GM18861 (cell line): ENCODE results near the gene FAM107A.

ENCODE experiments used
- ATAC-seq: cut with Tn5 transposase; IDR thresholded peaks from one replicate; pipeline ENCODE4 v1.9.1; 2021; ENCODE audit not compliant: unreplicated experiment

Gene FAM107A

GRCh38 chr3:58520403-58521335 lies 56.5 kb downstream of the FAM107A start:
- ATAC-seq: no peak

GRCh38 chr3:58519668-58520402 lies 57.4 kb downstream of the FAM107A start:
- no peak for ATAC-seq

GRCh38 chr3:58518291-58518789 lies 58.9 kb downstream of the FAM107A start:
- no peak for ATAC-seq

- ATAC-seq: no peak
Observed at GRCh38 chr3:58514405-58514804, 62.8 kb downstream of the FAM107A start.
